GM12864 (cell line): ENCODE measurements around the gene AGO3.

ENCODE experiments used
- DNase-seq: peaks from one replicate; pipeline ENCODE4 v3.0.0-alpha.2; 2011; ENCODE audit warnings: low read depth
- H3K4me3 ChIP-seq: 2 replicates; pipeline ENCODE4 v1.5.1; 2011; ENCODE audit warnings: mild to moderate bottlenecking, low read depth, low read length, control low read depth
- CTCF ChIP-seq: IDR thresholded peaks from 2 replicates; pipeline ENCODE4 v1.5.1; 2011; ENCODE audit warnings: low read depth, mild to moderate bottlenecking, moderate library complexity, low read length, control low read depth, inconsistent platforms; ENCODE audit errors: missing control alignments

Gene AGO3

DNA sequence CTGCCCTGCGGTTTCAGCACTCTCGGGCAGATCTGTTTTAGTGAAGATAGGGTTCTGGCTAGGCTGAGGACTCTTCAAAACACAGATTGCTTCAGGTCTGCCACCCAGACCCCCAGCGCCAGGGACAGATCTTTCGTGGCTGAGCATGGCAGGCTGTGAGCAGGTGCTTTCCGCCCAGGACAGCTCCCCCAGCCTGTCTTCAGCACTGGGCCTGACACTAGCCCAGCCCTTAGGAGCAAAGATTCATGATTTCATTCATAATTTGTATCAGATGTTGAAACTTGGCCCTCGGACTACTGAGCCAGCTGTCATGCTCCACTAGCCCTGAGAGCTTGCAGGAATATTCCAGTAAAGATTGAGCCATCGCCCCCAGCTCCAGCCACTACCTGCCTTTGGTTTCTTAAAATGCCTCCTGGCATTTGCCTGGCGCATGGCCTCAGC, 163.7 kb downstream of the AGO3 start:
- H3K4me3 ChIP-seq = no peak overlapping the region
- DNase-seq = no peak
- no peak for TF ChIP-seq CTCF

GRCh38 chr1:36095760-36096405, 165.0 kb downstream of the AGO3 start:
- no peak for DNase-seq
- H3K4me3 ChIP-seq = no peak overlapping the region
- TF ChIP-seq CTCF = no peak

- DNase-seq = no peak
- H3K4me3 ChIP-seq = no peak overlapping the region
- peak; percentile 32 for TF ChIP-seq CTCF
Observed at GRCh38 chr1:36096500-36097432, 165.9 kb downstream of the AGO3 start.

DNA sequence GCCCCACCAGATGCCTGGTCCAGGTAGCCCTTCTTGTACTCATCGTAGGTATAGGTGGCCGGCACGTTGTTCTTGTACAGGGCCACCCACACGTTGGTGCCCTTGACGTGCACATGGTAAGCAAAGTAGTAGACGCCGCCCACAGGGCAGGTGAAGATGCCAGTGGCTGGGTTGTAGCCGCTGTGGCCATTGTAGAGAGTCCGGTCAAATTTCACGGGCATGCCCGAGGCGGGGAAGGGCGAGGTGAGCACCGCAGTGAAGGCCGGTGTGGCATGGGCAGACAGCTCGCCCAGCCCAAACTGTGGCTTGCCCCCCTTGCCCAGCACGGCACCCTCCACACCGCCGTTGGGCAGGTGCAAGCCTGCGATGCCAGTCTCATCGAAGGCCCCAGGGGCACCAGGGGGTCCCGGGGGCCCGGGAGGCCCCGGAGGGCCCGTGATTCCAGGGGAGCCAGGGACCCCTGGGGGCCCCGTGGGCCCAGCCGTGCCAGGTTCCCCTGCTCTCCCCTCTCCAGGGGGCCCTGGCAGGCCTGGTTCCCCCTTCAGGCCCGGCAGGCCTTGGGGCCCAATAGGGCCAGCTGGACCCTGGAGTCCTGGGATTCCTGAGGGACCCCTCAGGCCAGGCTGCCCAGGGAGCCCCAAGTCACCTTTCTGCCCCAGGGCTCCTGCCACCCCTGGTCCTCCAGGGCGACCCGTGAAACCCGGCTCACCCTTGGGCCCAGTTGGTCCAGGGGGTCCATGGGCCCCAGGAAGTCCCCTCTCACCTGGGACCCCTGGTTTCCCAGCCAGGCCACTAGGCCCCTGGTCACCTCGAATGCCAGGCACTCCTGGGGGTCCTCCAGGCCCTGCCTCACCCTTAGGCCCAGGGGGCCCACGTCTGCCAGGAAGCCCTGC, 167.0 kb downstream of the AGO3 start:
- TF ChIP-seq CTCF = no peak
- H3K4me3 ChIP-seq = no peak overlapping the region
- no peak for DNase-seq

GRCh38 chr1:36098650-36099365, 167.9 kb downstream of the AGO3 start:
- TF ChIP-seq CTCF = no peak
- no peak for DNase-seq
- H3K4me3 ChIP-seq = no peak overlapping the region

GRCh38 chr1:36099681-36100341, 168.9 kb downstream of the AGO3 start:
- TF ChIP-seq CTCF = peak; percentile 85
- DNase-seq = peak; percentile 27

More at GRCh38 chr1:36099681-36100341, 168.9 kb downstream of the AGO3 start:
- no peak overlapping the region for H3K4me3 ChIP-seq
